Duodenal mucosa (tissue), 2 donors: ENCODE data around the gene AVEN.

ENCODE experiments used
- H3K27ac ChIP-seq: one replicate; pipeline ENCODE4 v1.7.0; 2013; ENCODE audit warnings: low read depth, low read length
- H3K27me3 ChIP-seq, 2 donors: one replicate each; pipeline ENCODE4 v1.7.0; 2013; ENCODE audit warnings: low read length in 2 of 2, control low read depth in 1 of 2; ENCODE audit not compliant: insufficient read depth in 2 of 2, control insufficient read depth in 1 of 2
- H3K36me3 ChIP-seq, 2 donors: one replicate each; pipeline ENCODE4 v1.7.0; 2013; ENCODE audit warnings: low read length in 2 of 2, control low read depth in 1 of 2; ENCODE audit not compliant: insufficient read depth in 2 of 2, control insufficient read depth in 1 of 2
- H3K4me1 ChIP-seq, 2 donors: one replicate each; pipeline ENCODE4 v1.7.0; 2013; ENCODE audit warnings: low read length in 2 of 2, control low read depth in 1 of 2; ENCODE audit not compliant: insufficient read depth in 2 of 2, control insufficient read depth in 1 of 2
- H3K4me3 ChIP-seq, 2 donors: one replicate each; pipeline ENCODE4 v1.7.0; 2013; ENCODE audit warnings: low read length in 2 of 2, low read depth in 1 of 2
- H3K9ac ChIP-seq, 2 donors: one replicate each; pipeline ENCODE4 v1.7.0; 2013; ENCODE audit warnings: low read length in 2 of 2, low read depth in 1 of 2
- H3K9me3 ChIP-seq, 2 donors: one replicate each; pipeline ENCODE4 v1.7.0; 2013; ENCODE audit warnings: low read length in 2 of 2, control low read depth in 1 of 2; ENCODE audit not compliant: control insufficient read depth in 1 of 2

Gene AVEN

GRCh38 chr15:33840615-33841014 lies 198.4 kb downstream of the AVEN start:
- Histone ChIP-seq H3K27ac (no peak overlapping the region), H3K9me3 (no peaks in the 10 kb centered on the region), H3K4me1 (no peaks in the 10 kb centered on the region), H3K4me3 (no peak overlapping the region), H3K27me3 (no peaks in the 10 kb centered on the region), H3K9ac (no peak overlapping the region), H3K36me3 (no peaks in the 10 kb centered on the region)

DNA sequence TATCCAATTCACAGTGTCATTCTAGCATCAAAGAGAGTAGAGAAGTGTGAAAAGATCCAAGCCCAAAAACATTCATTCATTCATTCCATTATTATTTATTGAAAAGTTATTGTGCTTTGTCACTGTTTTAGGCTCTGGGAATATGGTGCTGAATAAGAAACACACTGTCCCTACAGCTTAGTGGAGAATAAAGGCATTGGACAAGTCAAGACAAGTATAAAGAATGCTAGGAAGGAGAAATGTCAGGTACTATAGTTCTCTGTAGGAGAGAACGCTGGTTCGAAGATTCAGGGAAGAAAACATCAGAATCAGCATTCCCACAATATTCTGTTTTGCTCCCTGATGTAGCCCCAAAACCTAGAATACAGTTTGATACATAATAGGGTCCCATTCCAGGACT lies 199.5 kb downstream of the AVEN start:
- Histone ChIP-seq H3K27me3 (no peaks in the 10 kb centered on the region), H3K4me1 (no peaks in the 10 kb centered on the region), H3K9ac (no peak overlapping the region), H3K4me3 (no peak overlapping the region), H3K36me3 (no peaks in the 10 kb centered on the region), H3K9me3 (no peaks in the 10 kb centered on the region), H3K27ac (no peak overlapping the region)

GRCh38 chr15:33837294-33837693 lies 201.7 kb downstream of the AVEN start:
- Histone ChIP-seq H3K9me3 (no peaks in the 10 kb centered on the region), H3K36me3 (no peaks in the 10 kb centered on the region), H3K9ac (no peak overlapping the region)

DNA sequence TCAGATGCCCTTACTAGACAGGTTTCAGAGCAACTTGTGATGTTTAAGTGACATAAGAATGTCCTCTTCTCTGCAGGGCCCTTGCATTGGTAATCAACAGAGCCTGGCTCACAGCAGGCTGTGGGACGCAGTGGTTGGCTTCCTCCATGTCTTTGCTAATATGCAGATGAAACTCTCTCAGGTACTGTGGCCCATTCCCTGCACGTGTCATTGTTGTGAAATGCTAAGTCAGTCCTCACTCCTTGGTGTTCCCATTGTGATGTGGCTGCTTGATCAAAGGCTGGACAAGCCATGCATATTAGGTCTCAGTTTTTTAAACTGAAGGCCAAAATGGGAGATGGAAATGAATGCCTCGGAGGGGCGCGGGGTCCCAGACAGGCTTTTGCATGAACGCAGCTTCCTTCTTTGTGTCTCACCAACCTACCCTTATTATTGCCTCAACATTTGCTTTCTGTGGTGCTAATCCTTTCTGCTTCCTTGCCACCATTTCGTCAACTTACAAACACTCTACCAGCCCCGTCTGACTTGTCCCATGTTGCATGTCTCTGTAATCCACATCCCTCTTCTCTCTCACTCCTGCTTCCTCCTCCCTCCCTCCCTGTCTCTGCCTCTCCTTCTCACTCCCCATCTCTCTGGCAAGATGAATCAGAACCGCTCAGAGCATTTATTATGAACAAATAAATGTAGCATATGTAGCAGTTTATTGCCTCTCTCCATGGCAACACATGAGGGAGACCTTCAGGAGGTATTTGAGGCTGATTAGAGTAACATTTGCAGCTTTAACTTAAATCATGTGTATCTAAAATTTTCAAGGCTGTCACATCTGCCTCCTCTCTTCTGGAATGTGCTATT lies 203.9 kb downstream of the AVEN start:
- no peaks in the 10 kb centered on the region for H3K36me3 ChIP-seq
- H3K4me3 ChIP-seq: no peak overlapping the region
- no peak overlapping the region for H3K9ac ChIP-seq
- no peaks in the 10 kb centered on the region for H3K9me3 ChIP-seq
- H3K4me1 ChIP-seq: no peaks in the 10 kb centered on the region
- no peak overlapping the region for H3K27ac ChIP-seq
- H3K27me3 ChIP-seq: no peaks in the 10 kb centered on the region

More at GRCh38 chr15:33837294-33837693, 201.7 kb downstream of the AVEN start:
- Histone ChIP-seq H3K4me3 (no peak overlapping the region), H3K4me1 (no peaks in the 10 kb centered on the region), H3K27me3 (no peaks in the 10 kb centered on the region), H3K27ac (no peak overlapping the region)

DNA sequence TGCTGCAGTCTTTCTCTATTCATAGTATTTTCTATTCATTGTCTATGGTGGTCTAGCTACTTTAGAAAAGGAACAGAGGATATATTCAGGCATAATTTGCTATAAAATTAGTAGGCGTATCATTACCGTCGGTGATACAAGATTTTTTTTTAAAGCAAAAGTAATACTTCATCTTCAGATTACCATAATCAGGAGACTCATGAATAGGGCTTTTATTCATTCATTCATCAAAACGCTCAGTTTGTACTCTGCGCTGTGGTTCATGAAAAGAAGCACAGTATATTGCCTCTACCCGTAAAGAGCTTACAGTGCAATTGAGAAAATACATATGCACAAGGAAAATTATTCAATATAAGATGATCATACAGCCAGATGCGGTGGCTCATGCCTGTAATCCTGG lies 207.4 kb downstream of the AVEN start:
- Histone ChIP-seq H3K9me3 (no peaks in the 10 kb centered on the region), H3K27ac (no peak overlapping the region), H3K36me3 (no peaks in the 10 kb centered on the region), H3K9ac (no peak overlapping the region), H3K27me3 (no peaks in the 10 kb centered on the region), H3K4me1 (no peaks in the 10 kb centered on the region), H3K4me3 (no peak overlapping the region)

DNA sequence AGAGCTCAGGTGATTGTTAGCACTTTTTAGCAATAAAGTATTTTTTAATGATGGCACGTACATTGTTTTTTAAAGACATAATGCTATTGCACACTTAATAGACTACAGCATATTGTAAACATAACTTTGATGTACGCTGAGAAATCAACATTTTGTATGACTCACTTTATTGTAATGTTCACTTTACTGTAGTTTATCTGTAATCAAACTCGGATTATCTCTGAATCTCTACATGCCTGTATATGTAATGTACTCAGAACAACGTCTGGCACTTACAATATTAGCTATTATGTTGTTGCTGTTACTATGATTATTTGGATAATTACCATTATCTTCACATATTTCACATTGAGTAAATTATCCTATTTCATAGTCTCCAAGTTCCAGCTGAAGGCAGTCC lies 208.7 kb downstream of the AVEN start:
- Histone ChIP-seq H3K9me3 (no peaks in the 10 kb centered on the region), H3K4me1 (peaks cover 0 to 3% of the 10 kb centered on the region in 2 donors), H3K9ac (no peak overlapping the region), H3K27me3 (no peaks in the 10 kb centered on the region), H3K36me3 (no peaks in the 10 kb centered on the region), H3K4me3 (no peak overlapping the region), H3K27ac (no peak overlapping the region)

DNA sequence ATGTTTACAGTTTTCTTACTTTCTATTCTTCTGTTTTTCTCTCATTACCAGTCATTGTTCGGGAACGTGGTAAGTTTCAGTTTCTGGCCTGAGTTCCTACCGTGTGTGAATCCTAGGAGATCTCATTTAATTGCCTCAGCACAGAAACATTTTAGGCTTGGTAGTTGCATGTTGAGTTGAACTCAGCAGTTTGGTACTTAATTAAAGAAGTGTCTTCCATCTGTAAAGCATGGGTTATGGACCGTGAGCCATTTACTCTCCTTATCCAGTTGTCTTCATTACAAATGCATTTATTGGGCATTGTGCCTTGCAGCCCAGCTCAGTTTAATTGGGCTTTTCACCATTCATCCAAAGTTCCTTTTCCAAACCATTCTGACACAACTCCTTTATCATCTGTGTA lies 212.8 kb downstream of the AVEN start:
- no peaks in the 10 kb centered on the region for H3K36me3 ChIP-seq
- no peak overlapping the region for H3K27ac ChIP-seq
- H3K4me3 ChIP-seq: no peak overlapping the region
- H3K9ac ChIP-seq: no peak overlapping the region
- H3K4me1 ChIP-seq: peaks cover 0 to 3% of the 10 kb centered on the region in 2 donors
- H3K27me3 ChIP-seq: no peaks in the 10 kb centered on the region
- no peaks in the 10 kb centered on the region for H3K9me3 ChIP-seq

DNA sequence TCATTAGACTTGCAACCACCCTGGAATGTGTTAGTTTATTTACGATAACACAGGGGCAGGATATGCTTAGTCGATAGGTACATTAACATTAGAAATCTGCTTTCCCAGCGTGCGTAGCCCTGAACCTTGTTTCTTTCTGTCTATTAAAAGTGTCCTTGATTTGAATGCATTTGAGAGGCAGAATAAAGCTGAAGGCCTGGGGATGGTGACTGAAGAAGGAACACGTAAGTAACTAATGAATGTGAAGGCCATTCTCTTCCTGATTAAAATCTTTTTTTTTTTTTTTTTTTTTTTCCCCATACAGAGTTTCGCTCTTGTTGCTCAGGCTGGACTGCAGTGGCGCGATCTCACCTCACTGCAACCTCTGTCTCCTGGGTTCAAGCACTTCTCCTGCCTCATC lies 213.6 kb downstream of the AVEN start:
- Histone ChIP-seq H3K27me3 (no peaks in the 10 kb centered on the region), H3K4me1 (peaks cover 0 to 3% of the 10 kb centered on the region in 2 donors), H3K36me3 (no peaks in the 10 kb centered on the region)

GRCh38 chr15:33823119-33823518 lies 215.9 kb downstream of the AVEN start:
- Histone ChIP-seq H3K4me3 (no peak overlapping the region), H3K9ac (no peak overlapping the region), H3K9me3 (no peaks in the 10 kb centered on the region), H3K36me3 (no peaks in the 10 kb centered on the region), H3K27ac (no peak overlapping the region), H3K27me3 (no peaks in the 10 kb centered on the region), H3K4me1 (peaks cover 0 to 3% of the 10 kb centered on the region in 2 donors)

More for the DNA sequence above, 213.6 kb downstream of the AVEN start:
- no peak overlapping the region for H3K9ac ChIP-seq
- no peaks in the 10 kb centered on the region for H3K9me3 ChIP-seq
- H3K27ac ChIP-seq: no peak overlapping the region
- no peak overlapping the region for H3K4me3 ChIP-seq

GRCh38 chr15:33822479-33822878 lies 216.5 kb downstream of the AVEN start:
- Histone ChIP-seq H3K27me3 (no peaks in the 10 kb centered on the region), H3K9ac (no peak overlapping the region), H3K27ac (no peak overlapping the region), H3K9me3 (no peaks in the 10 kb centered on the region), H3K4me3 (no peak overlapping the region), H3K4me1 (peaks cover 0 to 3% of the 10 kb centered on the region in 2 donors), H3K36me3 (no peaks in the 10 kb centered on the region)
